PC-3 (cell line): ENCODE measurements around the gene CORO2A. TPM values are rescaled to one million over a fixed set of nuclear protein-coding genes. Genes with fewer than 3 reads are reported as not detected.

Source experiments
- ATAC-seq: fragments of 200-7000 bp; cut with Tn5 transposase; 2 replicates; pipeline ENCODE4 v1.9.1; 2020; ENCODE audit warnings: mild to moderate bottlenecking, moderate library complexity
- BruUV-seq: library from RNA; stranded (reverse); fragments of 400-500 nt; replicated peaks from 2 replicates; lab custom pipeline; 2021; lab: Mats Ljungman, UMichigan
- CTCF ChIA-PET: fragments of 300-600 bp; sonication (Branson Sonifier 250); formaldehyde crosslinking; loops from one replicate; lab custom pipeline; 2022; ENCODE audit warnings: antibody characterized with exemption; lab: Charles Lee
- POLR2A ChIA-PET: fragments of 300-600 bp; sonication (Branson Sonifier 250); formaldehyde crosslinking; loops from one replicate; lab custom pipeline; 2022; ENCODE audit warnings: antibody characterized with exemption; ENCODE audit not compliant: unreplicated experiment; lab: Charles Lee
- DNase-seq: peaks from one replicate; pipeline ENCODE4 v3.0.0-alpha.2; 2015
- H2AFZ ChIP-seq: fragments of 300-600 bp; sonication (generic); 2 replicates; pipeline ENCODE4 v1.6.0; 2016; ENCODE audit warnings: antibody characterized with exemption, low read length
- H3F3A ChIP-seq: fragments of 300-600 bp; sonication (generic); one replicate; pipeline ENCODE4 v1.6.0; 2017; ENCODE audit warnings: antibody characterized with exemption, low read length, control low read depth, mild to moderate bottlenecking; ENCODE audit not compliant: unreplicated experiment
- H3K27ac ChIP-seq: fragments of 300-600 bp; sonication (generic); 2 replicates; pipeline ENCODE4 v1.5.1; 2016; ENCODE audit warnings: mild to moderate bottlenecking, low read length
- H3K27me3 ChIP-seq: fragments of 300-600 bp; sonication (generic); 2 replicates; pipeline ENCODE4 v1.6.1; 2016; ENCODE audit warnings: low read length, mixed read lengths
- H3K36me3 ChIP-seq: fragments of 300-600 bp; sonication (generic); 2 replicates; pipeline ENCODE4 v1.6.1; 2016; ENCODE audit warnings: low read depth, mixed run types, low read length, mixed read lengths
- H3K4me1 ChIP-seq: fragments of 300-600 bp; sonication (generic); 2 replicates; pipeline ENCODE4 v1.5.1; 2016; ENCODE audit warnings: low read length; ENCODE audit not compliant: insufficient read depth
- H3K4me2 ChIP-seq: fragments of 300-600 bp; sonication (generic); 2 replicates; pipeline ENCODE4 v1.6.0; 2016; ENCODE audit warnings: low read length
- H3K4me3 ChIP-seq: fragments of 300-600 bp; sonication (generic); 2 replicates; pipeline ENCODE4 v1.5.1; 2016; ENCODE audit warnings: mild to moderate bottlenecking, low read length, mixed read lengths
- H3K79me2 ChIP-seq: fragments of 300-600 bp; sonication (generic); 2 replicates; pipeline ENCODE4 v1.6.1; 2017; ENCODE audit warnings: low read length, mixed read lengths
- H3K9ac ChIP-seq: fragments of 300-600 bp; sonication (generic); 2 replicates; pipeline ENCODE4 v1.6.0; 2016; ENCODE audit warnings: mild to moderate bottlenecking, low read length
- H3K9me2 ChIP-seq: fragments of 300-600 bp; sonication (generic); replicated peaks from 2 replicates; pipeline ENCODE4 v1.6.1; 2016; ENCODE audit warnings: mixed run types, low read length, mixed read lengths
- H3K9me3 ChIP-seq: fragments of 300-600 bp; sonication (generic); 2 replicates; pipeline ENCODE4 v1.6.1; 2016; ENCODE audit warnings: low read length, mixed read lengths
- H4K20me1 ChIP-seq: fragments of 300-600 bp; sonication (generic); 2 replicates; pipeline ENCODE4 v1.6.1; 2016; ENCODE audit warnings: low read length, mixed read lengths
- CTCF ChIP-seq: fragments of 300-600 bp; sonication (generic); conservative IDR thresholded peaks from 2 replicates; pipeline ENCODE4 v1.5.1; 2017; ENCODE audit warnings: antibody characterized with exemption, low read depth, mild to moderate bottlenecking, low read length
- EZH2 ChIP-seq: fragments of 300-600 bp; sonication (generic); IDR thresholded peaks from one replicate; pipeline ENCODE4 v1.6.1; 2017; ENCODE audit warnings: antibody characterized with exemption, mild to moderate bottlenecking, low read length; ENCODE audit not compliant: unreplicated experiment
- EZH2phosphoT487 ChIP-seq: fragments of 300-600 bp; sonication (generic); IDR thresholded peaks from 2 replicates; pipeline ENCODE4 v1.6.1; 2018; ENCODE audit warnings: mild to moderate bottlenecking, antibody characterized with exemption, low read length, borderline replicate concordance
- intact Hi-C: fragments of 100-400 bp; cut with micrococcal nuclease; formaldehyde crosslinking; loops from 2 replicates; pipeline ENCODE4 v1.9.0; 2023
- total RNA-seq: library from RNA; depleted of rRNA; stranded (reverse); fragments of >200 nt; gene quantifications from 2 replicates; pipeline ENCODE4 v1.2.3, GENCODE V29; 2014

CORO2A gene
- total RNA-seq, 1 experiment from 2014 or later, result 2.2 TPM

GRCh38 chr9:98100456-98100855, 92.0 kb downstream of the CORO2A start:
- DNase-seq (no peak), ATAC-seq (no peak)
- Histone ChIP-seq H3K79me2 (no peaks in the 10 kb centered on the region), H3K4me1 (no peaks in the 10 kb centered on the region), H3K9ac (no peak overlapping the region), H2AFZ (no peak overlapping the region), H3F3A (no peaks in the 10 kb centered on the region), H4K20me1 (no peaks in the 10 kb centered on the region), H3K9me3 (no peaks in the 10 kb centered on the region), H3K9me2 (no peaks in the 10 kb centered on the region), H3K27me3 (no peaks in the 10 kb centered on the region), H3K27ac (no peak overlapping the region), H3K4me2 (no peak overlapping the region), H3K36me3 (no peaks in the 10 kb centered on the region), H3K4me3 (no peak overlapping the region)
- ChIA-PET CTCF (no interaction called here), POLR2A (no interaction called here)
- intact Hi-C loops, result no loop called here
- BruUV-seq, result no TSS peak
- TF ChIP-seq CTCF, result no peak
- TF ChIP-seq EZH2phosphoT487, result no peak
- TF ChIP-seq EZH2, result no peak

- CTCF ChIA-PET, result no interaction called here
- POLR2A ChIA-PET, result no interaction called here
- H3K4me1 ChIP-seq, result no peaks in the 10 kb centered on the region
- no peak overlapping the region for H3K4me3 ChIP-seq
- H3K36me3 ChIP-seq, result no peaks in the 10 kb centered on the region
- H3K79me2 ChIP-seq, result no peaks in the 10 kb centered on the region
- H3K27me3 ChIP-seq, result no peaks in the 10 kb centered on the region
- intact Hi-C loops, result no loop called here
- no peaks in the 10 kb centered on the region for H3K9me3 ChIP-seq
- no peak for TF ChIP-seq EZH2
- TF ChIP-seq CTCF, result no peak
- TF ChIP-seq EZH2phosphoT487, result no peak
- no peak overlapping the region for H3K9ac ChIP-seq
- H4K20me1 ChIP-seq, result no peaks in the 10 kb centered on the region
- no peak overlapping the region for H3K4me2 ChIP-seq
- no peak overlapping the region for H3K27ac ChIP-seq
- no peak for DNase-seq
- no peak overlapping the region for H2AFZ ChIP-seq
- no peaks in the 10 kb centered on the region for H3F3A ChIP-seq
- no peaks in the 10 kb centered on the region for H3K9me2 ChIP-seq
- no peak for ATAC-seq
- BruUV-seq, result no TSS peak
These were observed 92.5 kb downstream of the CORO2A start for GRCh38 chr9:98099898-98100297.

- Histone ChIP-seq H3F3A (no peaks in the 10 kb centered on the region), H3K36me3 (no peaks in the 10 kb centered on the region), H3K4me2 (no peak overlapping the region), H3K79me2 (no peaks in the 10 kb centered on the region), H4K20me1 (no peaks in the 10 kb centered on the region), H3K27me3 (no peaks in the 10 kb centered on the region), H3K9me2 (no peaks in the 10 kb centered on the region), H2AFZ (no peak overlapping the region), H3K4me1 (no peaks in the 10 kb centered on the region), H3K4me3 (no peak overlapping the region), H3K9ac (no peak overlapping the region), H3K27ac (no peak overlapping the region), H3K9me3 (no peaks in the 10 kb centered on the region)
- CTCF ChIA-PET, result no interaction called here
- POLR2A ChIA-PET, result no interaction called here
- TF ChIP-seq EZH2, result no peak
- no peak for TF ChIP-seq CTCF
- TF ChIP-seq EZH2phosphoT487, result no peak
- no peak for ATAC-seq
- DNase-seq, result no peak
- intact Hi-C loops, result no loop called here
- no TSS peak for BruUV-seq
These were observed 93.1 kb downstream of the CORO2A start for GRCh38 chr9:98099346-98099745.
